ENCODE measurements around the gene KRT76.
"Not testable (repeated sequence)": the region's sequence is repeated elsewhere in the genome, so short reads cannot be mapped to it uniquely, and the experiment has no call there.

Gene KRT76

DNA sequence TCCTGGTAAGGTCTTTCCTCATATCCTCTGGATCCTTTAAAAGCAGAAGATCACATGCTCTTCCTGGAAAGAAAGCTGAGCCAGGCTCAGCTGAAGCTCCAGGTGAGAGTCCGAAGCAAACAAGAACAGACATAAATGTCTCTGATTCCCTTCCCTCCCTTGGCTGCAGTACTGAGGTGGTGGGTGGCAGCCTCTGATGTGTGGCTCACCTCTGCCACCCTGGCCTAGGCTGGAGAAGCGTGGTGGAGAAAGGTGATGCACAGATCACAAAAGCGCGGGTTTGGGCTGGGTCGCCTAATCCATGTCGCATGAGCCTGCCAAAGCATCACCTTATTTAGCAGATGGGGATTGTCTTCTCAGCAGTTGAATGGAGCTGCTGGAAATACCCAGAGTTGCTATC is 2.8 kb upstream of the KRT76 start:
- no peak for DNase-seq

DNA sequence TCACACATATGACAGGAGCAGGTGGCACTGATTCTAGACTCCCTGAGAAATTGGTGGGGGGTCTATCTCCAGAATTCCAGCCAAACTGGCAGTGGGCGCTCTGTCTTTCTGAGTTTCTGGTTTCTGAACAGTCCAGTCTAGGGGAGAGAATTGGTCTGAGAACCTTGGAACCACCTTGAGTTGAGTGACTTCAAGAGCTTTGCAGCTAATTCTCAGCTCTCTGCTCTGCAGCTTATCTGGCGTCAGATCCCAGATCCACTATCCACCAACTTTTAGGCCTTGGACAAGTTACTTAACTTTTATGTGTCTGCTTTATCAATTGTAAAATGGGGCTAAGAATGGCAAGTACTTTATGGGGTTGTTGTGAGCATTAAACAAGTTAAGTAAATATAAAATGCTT is 1.7 kb upstream of the KRT76 start:
- no peak for DNase-seq

DNA sequence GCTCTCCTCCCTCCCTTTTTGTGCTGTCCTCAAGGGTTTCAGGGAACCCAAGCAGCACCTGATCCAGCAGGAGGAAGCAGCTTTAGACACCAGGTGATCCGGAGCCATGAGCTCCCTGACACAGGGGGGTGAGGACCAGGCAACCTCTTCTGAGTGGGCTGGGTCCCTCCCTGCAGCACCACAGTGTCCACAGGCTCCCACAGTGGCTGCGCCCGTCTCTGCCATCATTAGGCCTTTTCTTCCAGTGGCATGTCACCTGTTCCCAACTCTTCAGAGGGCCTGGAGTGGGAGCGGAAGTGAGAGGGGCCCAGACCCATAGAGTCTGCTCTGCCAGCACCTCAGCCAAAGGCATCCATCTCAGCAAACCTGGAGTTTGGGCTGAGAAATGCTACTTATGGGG is 421 bp upstream of the KRT76 start:
- no peak for DNase-seq

DNA sequence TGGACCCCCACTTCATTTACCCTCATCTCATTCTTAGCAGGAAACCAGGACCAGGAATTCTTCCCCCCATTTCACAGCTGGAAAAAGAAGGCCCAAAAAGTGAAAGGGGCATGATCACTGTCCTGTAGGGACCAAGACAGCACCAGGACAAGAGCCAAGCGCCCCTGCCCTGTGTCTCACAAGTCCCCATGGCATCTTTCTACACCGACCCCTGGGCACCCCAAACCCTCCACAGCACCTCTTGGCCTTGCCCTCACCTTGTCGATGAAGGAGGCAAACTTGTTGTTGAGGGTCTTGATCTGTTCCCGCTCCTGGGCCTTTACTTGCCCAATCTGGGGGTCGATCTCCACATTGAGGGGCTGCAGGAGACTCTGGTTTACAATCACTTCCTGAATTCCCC is 710 bp downstream of the KRT76 start:
- DNase-seq: no peak

DNA sequence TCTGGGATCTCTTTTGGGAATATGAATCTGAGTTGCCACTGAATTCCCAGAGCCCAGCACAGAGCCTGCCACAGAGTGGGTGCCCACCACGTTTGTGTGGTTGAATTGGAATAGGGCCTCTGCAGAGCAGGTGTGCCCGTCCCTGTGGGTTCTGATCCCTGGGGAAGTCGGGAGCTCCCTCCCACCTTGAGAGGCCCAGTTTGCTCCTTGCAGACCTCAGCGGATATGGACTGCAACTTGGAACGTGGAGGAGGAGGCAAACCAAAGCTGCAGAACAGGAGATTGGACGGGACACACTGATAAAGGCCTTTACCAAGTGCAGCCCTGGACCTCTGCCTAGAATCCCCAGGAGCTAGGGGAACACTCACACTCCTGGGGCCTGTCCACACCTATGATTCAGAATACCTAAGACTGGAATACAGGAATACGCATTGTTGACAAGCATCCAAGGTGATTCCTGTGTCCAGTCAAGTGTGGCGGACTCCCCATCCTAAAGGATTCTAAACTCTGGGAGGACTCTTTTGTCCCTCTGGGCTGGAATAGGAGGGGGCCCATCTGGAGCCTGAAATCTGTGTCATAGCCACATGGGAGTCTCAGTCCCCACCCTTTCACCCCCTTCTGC is 2.4 kb downstream of the KRT76 start:
- DNase-seq: no peak

DNA sequence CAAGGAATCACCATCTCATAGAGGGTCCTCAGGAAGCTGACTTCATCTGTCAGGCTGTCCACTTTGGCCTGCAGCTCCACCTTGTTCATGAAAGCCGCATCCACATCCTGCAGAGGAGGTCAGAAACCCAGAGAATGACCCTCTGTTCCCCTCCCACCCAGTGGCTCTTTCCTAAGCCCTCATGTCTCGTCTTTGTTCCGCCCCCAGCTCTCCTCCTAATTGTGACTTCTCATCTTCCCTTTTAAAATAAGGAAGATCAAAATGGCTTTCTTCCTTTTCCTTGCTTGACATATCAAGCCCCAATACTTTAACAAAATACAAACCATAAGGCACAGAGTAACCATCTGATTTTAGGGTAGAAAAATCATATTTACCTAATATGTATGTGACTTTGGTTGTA is 4.4 kb downstream of the KRT76 start:
- no peak for DNase-seq

GRCh38 chr12:52772188-52772587 is 5.0 kb downstream of the KRT76 start:
- DNase-seq: no peak

- DNase-seq: no peak
These were observed 5.6 kb downstream of the KRT76 start for GRCh38 chr12:52771505-52771904.

- DNase-seq: no peak
These were observed 6.1 kb downstream of the KRT76 start for GRCh38 chr12:52771088-52771487.

- no peak for DNase-seq
These were observed 7.2 kb downstream of the KRT76 start for GRCh38 chr12:52769946-52770345.

- no peak for DNase-seq
These were observed 7.8 kb downstream of the KRT76 start for GRCh38 chr12:52769354-52769753.

- DNase-seq: no peak
These were observed 8.5 kb downstream of the KRT76 start for GRCh38 chr12:52768479-52769200.

GRCh38 chr12:52767427-52767826 is 9.7 kb downstream of the KRT76 start:
- no peak for DNase-seq

DNA sequence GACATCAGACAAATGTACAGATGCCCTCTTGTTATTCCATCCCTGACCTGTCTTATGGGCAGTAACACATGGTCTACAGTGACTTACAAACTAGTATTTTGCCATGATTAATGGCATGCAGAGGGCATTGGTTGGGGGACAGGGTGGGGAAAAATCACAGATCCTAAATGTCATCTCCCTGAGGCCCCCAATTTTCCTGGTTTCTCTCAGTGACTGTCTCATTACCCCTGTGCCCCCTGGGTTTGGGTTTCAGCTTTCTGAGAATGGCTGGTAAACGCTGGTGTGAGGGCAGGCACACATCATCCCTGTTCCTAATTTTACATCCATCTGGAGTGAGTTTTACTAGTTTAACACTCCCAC is 10.1 kb downstream of the KRT76 start:
- DNase-seq: no peak

DNA sequence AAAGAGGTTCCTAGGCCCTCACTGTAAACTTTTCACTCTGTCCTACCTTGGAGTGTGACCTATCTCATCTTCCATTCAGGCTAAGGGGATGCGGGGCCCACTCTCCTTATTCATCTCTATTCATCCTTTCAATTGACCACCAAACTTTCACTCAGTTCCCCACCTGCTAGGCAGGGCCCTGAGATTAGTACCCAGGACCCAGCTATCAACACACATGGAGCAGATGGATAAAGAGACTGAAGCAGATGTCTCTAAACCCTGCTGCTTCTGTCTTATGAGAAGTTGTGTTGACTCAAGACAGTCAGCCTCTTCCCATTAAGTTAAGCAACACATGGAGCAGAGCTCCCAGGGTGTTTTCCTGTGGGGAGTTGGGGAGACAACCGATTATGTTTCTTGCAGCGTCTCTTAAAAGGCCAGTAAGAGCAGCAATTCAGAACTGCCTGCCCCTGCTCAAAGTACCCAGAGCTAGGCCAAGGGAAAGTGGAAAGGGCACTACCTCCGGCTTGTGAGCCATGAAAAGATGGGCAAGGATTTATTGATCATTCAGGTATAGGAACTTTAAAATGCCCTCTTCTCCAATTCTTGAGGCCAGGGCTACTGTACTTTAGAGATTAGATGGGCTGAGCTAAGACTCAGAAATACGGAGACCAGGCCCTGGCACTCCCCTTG is 10.7 kb downstream of the KRT76 start:
- no peak for DNase-seq

DNA sequence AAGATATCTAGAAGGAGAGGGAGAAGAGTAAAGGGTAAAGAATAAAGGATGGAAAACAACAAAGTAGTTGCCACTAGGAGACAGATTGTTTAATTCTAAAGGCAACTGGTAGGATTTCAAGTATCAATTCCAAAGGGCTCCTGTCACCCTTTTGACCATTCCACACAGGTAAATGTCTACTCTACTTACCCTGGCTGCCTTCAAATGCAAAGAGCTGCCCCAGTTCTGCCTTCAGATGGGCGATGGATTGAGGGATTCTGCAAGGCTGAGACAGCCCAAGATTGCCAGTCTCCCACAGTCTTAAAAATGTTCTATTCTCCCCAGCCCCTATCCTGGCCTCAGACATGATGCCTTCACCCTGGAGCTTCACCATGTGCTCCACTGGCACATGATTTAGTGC is 11.4 kb downstream of the KRT76 start:
- no peak for DNase-seq

DNA sequence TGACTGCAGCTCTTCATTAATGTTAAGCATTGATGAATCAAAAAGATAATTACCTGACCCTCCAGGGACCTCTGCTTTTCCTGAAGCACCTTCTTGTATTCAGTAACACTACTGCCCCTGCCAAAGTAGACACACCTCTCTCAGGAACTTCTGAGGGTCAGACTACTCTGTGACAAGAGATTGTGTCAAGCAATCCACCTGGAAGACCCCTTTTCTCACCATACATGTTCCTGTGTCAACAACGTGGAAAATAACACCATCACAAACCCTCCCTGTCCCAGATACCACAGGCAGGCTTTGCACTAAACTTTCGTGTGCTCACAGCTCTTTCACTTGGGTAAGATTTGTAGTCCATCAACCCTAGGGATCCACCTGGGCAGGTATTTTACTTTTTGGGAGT is 13.2 kb downstream of the KRT76 start:
- DNase-seq: no peak

GRCh38 chr12:52763036-52763659 is 14.0 kb downstream of the KRT76 start:
- DNase-seq: no peak

DNA sequence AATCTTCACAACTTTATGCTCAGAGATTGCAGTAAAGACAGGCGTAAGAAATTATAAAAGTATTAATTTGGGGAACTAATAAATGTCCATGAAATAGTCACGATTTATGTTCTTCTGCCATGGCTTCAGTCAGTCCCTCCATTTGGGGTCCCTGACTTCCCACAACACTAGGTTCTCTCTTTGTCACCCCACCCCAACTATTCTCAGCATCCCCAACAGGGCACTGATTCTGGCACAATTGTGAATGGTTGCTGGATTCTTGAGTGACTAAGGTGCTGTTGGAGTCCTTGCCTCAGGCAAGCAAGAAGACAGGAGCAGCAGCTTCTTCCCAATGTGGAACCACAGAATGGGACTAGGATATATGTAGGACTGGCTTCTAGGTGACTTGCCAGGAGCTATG is 15.3 kb downstream of the KRT76 start:
- DNase-seq: no peak

DNA sequence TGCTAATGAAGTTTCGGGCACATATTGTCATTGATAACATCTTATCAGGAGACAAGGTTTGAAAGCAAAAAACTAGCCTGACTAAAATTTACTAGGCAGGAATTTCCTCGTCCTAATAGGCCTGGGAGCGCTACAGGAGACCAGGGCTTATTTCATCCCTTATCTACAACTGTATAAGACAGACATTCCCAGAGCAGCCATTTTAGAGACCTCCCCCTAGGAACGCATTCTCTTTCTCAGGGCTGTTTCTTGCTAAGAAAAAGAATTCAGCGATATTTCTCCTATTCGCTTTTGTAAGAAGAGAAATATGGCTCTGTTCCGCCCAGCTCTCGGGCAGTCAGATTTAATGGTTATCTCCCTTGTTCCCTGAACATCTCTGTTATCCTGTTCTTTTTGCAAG is 15.9 kb downstream of the KRT76 start:
- not testable (repeated sequence) for DNase-seq

GRCh38 chr12:52760623-52761022 is 16.5 kb downstream of the KRT76 start:
- no peak for DNase-seq

- DNase-seq: no peak
These were observed 17.4 kb downstream of the KRT76 start for GRCh38 chr12:52759695-52760094.

- DNase-seq: no peak
These were observed 17.9 kb downstream of the KRT76 start for GRCh38 chr12:52759218-52759617.

Measured in NCI-H1092 treated with DMSO at 0.1 percent for 48 hours (cell line).